GM18499 (cell line): ENCODE results near the gene KDM4B.

Source experiments
- ATAC-seq: cut with Tn5 transposase; IDR thresholded peaks from one replicate; pipeline ENCODE4 v1.9.1; 2021; ENCODE audit warnings: moderate number of reproducible peaks; ENCODE audit not compliant: insufficient read depth, unreplicated experiment

Gene KDM4B

DNA sequence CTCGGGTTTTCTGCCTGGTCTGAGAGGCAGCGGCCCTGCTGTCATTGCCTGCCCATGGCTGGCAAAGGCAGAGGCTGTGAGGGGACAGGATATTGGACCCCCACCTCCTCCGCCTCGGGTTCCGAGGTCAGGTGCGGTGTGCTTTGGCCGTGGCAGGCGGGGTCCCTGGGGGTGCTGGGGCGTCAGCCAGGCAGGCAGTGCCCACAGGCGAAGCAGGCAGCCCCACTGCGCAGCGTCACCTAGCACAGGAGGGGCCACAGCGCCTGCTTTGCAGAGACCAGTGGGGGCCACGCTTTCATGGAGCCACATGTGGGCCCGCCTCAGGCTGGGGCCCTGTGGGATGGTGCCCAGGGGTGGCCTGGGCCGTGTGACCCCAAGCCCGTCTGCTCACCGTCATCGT lies 96.0 kb downstream of the KDM4B start:
- ATAC-seq, result no peak

DNA sequence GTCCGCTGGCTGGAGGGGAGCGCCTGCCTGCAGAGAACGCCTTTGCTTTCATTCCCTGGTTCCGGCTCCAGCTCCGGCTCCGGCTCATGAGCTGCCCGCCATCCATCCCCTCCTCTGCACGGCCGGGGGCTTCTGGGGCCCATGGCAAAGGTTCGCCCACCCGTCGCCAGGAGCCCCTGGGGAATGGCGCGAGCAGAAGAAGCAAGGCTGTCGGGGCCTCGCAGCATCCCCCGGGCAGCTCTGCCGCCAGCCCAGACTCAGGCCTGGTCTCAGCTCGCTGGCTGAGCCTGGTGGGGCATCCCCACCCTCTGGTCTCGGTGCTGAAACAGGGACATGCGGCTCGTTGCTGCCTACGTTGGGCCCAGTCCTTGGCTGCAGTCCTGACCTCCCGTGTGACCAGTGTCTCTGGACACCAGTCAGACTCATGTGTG lies 96.8 kb downstream of the KDM4B start:
- ATAC-seq, result no peak

DNA sequence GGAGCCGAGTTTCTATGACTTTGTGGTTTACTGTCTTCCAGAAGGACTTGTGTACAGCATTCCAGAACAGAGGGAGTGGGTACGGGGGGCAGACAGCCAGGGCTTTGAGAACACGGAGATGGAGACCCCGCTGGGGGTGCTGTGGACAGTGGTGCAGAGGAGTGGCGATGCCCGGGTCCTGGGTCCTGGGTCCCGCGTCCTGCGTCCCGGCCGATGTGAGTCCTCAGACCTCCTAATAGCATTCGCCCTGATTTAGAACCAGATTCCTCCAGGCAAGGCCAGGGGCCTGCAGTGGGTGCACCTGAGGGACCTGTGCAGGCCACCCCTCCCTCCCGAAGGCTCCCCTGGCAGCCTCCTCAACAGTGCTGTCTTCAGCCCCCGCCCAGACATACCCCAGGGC lies 97.9 kb downstream of the KDM4B start:
- ATAC-seq, result no peak

DNA sequence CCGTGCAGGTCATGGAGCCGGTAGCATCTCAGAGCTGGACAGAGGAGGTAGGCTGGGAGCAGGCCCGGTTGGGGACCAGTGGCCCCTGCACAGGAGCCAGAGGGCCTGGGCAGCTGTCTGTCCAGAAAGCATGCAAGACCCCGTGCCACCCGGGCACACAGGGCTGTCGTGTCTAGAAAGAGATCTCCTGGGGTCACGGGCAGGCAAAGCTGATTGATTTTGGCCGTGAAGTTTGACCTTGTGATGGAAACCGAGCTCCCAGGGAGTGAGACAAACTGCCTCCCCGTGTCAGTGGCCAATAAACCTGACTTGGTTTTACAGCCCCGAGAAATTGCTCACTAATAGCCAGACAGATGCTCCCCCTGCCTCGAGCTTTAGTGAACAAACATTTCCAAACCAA lies 98.8 kb downstream of the KDM4B start:
- no peak for ATAC-seq

DNA sequence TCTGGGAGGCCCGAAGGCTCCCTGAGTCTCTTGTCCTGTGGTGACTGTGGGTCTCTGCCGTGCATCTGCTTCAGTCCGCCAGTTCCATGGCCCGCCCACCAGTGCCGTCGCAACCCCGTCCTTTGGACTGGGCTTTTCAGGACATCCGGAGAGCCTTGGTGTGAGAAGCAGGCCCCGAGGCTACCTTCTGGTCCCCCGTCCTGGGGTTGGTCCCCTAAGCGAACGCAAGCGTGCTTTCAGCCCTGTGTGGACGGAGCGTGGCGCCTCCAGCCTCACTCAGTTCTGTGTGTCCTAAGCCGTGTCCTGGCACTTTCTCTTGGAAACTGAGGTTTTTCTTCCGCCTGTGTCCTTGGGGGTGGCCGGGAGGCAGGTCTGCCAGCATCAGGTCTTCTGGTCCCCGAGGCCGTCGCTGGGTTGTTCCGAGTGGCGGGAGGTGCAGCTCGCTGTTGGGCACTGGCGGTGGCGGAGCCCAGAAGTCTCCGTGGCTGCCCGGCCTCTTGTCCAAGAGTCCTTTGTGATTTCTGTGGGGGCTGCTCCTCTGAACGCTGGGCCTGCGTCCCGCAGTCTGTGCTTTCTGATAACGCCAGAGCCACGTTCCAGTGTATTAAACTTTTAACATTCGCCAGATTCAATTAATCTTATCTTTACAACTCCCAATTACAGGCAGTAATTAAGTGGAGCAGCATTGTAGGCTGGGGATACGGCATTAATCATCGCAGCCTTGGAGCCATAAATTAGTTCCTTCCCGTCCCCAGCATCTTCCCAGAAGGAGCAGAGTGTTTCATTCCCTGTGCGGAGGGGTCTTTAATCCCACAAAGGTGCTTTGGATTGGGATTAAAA lies 99.5 kb downstream of the KDM4B start:
- no peak for ATAC-seq

DNA sequence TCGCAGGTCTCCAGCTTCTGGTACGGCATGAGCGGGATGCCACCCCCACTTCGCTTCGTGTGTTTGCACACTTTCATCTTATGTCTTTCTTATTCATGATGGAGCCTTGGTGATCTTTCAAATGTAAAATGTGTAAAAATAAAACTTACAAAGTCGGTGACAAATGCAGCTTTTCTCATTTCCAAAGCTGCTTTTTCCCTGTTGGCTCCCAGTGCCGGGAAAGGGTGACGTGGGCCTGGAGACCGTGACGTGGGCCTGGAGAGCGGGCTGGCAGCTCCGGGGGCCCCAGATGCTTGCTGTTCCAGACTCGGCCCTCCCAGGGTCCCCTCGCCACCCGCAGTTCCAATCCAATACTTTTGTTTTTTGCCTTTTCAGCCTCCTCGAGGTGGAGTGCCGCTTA lies 101.4 kb downstream of the KDM4B start:
- no peak for ATAC-seq

DNA sequence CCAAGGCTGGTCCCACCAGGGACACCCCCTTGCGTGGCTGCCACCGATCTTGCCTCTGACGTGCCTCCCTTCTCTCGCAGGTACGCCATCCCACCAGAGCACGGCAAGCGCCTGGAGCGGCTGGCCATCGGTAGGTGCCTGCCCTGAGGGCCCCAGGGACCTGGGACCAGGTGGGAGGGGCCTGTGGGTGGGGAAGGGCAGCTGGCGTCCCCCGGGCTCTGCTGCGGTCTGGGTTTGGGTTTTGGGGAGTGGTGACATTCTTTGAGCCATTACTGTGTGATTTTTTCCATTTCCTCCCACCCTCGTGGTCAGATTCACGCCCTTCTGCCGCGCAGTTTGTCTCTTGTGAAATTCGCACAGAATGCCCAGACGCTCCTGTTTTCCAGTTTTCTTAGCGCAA lies 102.0 kb downstream of the KDM4B start:
- no peak for ATAC-seq

DNA sequence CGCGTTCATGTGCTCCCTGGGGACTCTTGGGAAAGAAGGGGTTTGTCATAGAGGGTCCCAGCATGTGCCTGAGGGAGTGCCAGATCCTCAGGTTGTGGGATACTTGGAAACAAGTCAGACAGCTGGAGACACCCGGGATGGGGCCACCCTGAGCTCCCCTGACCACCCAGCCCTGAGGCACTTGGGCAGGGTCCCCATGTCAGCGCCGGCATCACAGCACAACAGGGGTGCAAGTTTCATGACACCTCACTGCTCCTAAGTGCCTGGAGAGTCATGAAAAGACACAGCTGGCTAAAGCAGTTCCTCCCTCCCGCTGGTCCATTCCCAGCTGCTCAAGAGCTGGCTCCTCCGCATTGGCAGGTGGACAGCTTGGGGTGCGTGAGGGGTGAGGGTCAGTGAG lies 102.7 kb downstream of the KDM4B start:
- ATAC-seq, result no peak

DNA sequence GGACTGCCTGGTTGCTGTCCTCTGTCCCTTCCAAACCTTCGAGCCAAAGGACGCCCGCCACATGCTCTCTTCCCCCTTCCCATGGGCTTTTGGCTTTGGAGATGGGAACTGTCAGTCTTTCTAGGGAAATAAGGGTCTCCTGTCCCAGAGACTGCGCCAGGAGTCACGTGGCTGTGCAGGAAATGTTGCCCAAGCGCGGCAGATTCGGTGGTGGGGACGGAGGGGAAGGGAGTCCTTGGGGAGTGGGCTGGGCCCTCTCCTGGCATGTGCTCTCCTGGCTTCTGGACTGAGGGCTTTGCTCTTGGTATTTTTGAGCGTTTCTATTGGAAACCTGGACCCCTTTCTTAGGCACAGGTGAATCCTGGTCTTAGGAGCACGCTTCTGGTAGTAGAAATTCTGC lies 103.2 kb downstream of the KDM4B start:
- ATAC-seq, result no peak

DNA sequence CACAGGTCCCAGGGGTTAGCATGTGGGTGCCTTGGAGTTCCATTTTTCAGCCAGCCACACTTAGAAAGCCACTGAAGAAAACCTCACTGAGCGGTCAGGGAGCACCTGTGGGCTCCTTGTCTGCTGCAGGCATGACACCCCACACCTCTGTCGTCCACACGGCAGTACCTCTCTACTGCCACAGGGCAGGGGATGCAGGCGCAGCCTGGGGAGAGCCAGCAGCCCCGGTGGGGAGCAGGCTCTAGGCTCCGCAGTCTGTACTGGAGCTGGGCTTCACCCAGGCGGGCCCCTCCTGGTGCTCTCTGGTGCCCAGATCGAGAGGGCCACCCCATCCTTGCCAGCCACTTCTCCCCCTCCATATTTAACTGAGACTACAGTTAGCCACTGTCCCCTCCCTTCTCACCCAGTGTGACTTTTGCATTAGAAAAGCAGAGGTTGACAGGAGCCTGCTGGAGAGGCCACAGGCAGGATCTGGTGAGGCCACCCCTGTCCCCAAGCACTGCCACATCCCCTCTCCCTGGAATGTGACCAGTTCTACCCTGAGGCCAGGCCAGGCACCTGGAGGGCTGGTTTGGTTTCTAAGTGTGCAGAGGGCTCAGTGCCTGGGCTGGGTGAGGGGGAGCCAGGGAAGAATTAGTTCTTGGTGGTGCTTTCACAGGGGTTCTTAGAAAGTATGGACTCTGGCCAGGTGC lies 104.4 kb downstream of the KDM4B start:
- ATAC-seq, result no peak

DNA sequence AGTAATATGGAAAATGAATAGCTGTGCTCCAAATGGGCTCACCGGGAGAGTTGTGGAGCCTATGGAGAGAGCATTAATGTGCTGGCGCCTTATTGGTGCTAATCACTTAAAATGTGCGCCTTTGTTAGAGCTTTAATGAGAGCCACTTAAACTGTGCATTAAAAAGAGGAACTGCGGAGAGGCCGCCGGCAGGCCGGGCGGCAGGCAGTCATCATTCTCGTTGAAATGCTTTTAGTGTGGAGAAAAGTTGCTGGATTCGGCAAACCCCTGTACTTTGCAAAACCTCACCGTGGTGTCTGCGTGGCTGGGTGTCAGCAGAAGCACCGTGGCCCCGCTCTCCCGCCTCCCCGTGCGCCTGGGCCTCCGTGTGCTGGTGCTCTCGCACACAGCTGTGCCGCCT lies 105.5 kb downstream of the KDM4B start:
- no peak for ATAC-seq

DNA sequence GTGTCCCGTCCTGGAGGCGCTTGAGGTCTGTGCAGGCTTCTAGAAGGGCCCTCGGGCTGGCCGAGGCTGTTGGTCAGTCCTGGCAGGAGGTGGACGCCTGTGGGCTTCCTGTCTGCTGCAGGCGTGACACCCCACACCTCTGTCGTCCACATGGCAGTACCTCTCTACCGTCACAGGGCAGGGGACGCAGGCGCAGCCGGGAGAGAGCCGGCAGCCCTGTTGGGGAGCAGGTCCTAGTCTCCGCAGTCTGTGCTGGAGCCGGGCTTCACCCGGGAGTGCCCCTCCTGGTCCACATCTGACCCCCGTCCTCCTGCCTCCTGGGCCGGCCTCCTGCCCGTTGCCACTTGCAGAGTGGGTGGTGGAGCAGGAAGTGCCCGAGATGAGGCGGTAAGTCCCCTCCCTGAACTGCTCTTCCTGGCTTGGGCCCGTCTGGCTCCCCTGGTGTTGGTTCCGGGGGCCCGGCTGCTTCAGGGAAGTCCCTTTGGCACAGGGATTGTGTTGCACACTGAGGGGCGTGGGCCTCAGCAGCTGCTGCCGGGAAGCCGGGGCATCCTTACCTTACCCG lies 106.0 kb downstream of the KDM4B start:
- no peak for ATAC-seq

DNA sequence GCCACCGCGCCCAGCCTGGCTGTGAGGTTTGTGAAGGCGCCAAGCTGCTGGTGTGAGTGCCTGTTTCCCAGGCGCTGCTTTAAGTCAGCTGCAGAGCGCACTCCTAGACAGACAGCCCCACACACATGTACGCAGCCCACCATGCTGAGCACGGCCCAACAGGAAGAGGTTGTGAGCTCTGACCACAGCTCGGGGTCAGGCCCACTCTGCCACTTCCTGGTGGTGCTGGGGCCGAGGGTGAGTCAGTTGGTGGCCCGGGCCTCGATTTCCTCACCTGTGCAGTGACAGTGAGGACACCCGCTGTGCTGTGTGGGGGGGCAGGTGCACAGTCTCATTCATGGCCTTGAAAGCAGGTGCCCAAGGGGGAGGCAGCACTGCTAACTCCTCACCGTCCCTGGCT lies 106.7 kb downstream of the KDM4B start:
- no peak for ATAC-seq

DNA sequence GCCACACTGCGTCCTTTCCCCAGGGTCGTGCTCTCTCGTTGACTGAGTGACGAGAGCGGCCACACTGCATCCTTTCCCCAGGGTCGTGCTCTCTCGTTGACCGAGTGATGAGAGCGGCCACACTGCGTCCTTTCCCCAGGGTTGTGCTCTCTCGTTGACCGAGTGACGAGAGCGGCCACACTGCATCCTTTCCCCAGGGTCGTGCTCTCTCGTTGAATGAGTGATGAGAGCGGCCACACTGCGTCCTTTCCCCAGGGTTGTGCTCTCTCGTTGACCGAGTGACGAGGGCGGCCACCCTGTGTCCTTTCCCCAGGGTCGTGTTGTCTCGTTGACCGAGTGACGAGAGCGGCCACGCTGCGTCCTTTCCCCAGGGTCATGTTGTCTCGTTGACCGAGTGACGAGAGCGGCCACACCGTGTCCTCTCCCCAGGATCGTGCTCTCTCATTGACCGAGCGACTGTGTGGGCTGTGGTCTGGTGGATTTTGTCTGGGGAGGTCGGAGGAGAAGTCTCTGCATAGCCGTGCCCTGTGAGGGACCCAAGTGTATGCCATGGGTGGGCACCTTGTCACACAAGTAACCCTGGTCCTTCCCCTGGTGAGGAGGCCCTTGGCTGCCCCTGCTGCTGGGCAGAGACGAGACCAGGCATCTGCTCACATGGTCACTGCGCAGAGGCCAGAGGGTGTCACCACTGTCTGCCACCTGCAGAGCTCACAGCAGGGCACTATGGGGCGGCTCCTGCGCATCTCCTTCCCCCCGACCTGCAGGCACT lies 107.7 kb downstream of the KDM4B start:
- ATAC-seq, result no peak

DNA sequence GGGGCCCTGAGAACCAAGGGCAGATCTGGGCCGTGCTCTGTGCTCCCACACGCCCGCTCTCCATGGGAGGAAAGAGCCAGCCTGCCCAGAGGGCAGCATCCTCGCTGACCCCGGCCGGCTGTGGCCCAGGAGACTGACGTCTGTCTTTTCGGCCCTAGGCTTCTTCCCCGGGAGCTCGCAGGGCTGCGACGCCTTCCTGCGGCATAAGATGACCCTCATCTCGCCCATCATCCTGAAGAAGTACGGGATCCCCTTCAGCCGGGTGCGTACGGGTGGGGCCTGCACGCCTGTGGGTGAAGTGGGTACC lies 108.2 kb downstream of the KDM4B start:
- ATAC-seq, result no peak

DNA sequence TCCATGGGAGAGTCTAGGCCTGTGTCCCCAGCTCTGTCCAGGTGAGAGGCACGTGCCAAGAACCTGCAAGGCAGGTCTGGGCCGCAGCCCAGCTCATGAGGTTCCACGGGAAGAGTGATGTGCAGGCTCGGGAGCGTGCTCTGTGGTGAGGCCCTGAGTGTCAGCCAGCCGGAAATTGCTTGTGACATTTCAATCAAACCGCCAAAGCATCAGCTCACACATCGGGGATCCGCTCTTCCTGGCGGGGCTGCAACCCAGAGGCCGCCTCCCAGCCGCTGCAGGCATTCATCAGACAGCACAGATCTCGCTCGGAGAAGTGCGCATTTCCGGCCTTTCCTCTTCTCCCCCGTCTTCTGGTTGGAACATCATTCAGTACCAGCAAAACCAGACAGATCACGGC lies 109.3 kb downstream of the KDM4B start:
- ATAC-seq, result no peak

DNA sequence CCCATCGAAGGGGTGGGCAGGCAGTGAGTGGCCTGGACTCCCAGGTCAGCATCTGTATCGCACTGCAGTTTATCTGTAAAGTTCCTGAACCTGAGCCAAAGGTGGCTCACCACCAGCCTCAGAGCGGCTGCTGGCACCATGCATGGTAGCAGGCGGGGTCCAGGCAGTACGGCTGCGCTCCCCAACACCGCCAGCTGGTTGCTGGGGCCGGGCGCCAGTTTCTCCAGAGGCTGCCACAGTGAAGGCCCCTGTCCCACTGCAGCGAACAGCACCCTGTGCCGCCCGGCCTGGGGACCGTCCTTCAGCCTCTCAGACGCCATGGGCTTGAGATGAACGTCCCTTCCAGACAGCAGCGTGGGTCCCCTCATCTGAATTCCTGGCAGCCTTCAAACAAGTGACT lies 109.8 kb downstream of the KDM4B start:
- no peak for ATAC-seq

DNA sequence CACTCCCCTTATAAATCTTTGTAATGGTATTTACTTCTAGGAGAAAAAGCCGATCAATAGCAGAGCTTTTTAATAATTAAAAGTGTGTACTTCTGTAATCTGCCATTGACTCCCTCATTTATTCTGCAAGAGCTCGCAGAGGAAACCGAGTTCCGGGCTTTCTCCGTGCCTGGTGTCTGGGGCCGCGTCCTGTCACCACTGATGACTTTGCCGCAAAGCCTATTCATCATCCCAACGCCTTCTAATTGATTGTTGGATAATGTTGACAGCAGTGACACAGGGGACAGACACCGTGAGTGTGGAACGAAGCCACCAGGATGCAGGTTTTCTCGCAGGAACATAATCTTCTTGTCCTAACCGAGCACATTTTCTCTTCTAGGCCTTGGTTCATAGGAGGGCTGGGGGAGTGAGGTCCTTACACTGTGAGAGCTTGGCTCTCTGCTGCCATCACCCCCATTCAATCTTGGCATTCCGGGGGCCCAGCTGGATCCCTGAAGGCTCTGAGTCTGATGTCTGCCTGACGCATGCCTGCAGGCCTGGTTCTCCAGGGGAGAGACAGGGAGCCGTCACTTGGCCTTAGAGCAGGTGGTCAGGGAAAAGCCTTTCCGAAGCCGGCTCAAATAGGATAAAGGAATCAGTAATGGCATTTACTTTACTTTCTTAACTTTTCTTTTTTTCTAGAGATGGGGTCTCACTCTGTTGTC lies 110.3 kb downstream of the KDM4B start:
- no peak for ATAC-seq

DNA sequence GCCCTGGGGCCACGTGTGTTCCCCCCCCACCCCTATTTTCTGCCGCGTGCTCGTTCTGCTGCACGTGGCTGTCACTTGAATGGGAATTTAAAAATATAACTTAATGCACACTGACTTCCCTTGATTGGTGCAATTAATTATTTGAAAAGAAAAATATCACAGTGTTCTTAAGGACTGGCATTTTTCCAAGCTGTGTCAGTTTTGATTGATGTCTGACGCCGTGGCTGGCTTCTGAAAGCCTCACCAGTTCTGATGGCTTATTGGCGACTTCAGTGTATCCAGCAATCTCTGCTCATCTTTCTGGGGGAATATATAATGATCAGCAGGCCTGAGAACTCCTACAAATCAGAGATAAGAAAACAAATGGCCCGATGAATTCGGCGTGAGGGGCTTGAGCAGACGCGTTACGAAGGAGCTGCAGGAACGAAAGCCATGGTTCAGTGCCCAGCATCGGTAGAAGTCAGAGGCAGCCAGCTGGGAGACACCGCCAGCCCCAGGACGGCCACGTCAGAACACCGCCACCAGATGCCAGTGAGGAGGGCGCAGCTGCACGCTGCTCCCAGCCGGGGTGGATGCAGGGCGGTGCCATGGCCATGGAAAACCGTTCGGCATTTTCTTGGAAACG lies 111.2 kb downstream of the KDM4B start:
- ATAC-seq, result no peak

DNA sequence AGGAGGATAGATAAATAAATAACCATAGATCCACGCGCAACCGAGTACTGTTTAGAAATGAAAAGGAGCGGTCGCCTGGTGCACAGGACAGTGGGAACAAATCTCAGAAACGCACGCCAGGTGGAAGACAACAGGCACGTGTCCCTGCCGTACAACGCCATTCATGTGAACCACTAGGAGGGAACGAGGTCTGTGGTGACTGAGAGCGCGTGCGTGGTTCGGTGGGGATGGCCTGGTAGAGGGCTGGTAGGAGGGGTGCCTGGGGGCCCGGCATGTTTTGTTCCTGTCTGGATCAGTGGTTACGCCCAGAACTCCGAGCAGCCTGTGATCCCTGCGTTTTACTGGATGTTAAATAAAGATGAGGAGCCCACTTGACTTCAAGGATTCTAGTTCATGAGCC lies 111.9 kb downstream of the KDM4B start:
- ATAC-seq, result no peak
